Activated CD8-positive, alpha-beta T cell treated with anti-CD3 and anti-CD28 coated beads, Interleukin-2, amount 10 ng/mL, durations not matched to agents 7 days and 5 days (primary cell): ENCODE data around the gene MNT. TPM values are rescaled to one million over a fixed set of nuclear protein-coding genes. Genes with fewer than 3 reads are reported as not detected.

Experiments used
- ATAC-seq: fragments of 150-1000 bp; cut with Tn5 transposase; one replicate; pipeline ENCODE4 v1.10.0; 2021; ENCODE audit warnings: moderate library complexity
- CTCF ChIA-PET: fragments of 350-600 bp; sonication (Branson Sonifier 250); formaldehyde crosslinking; loops from one replicate; lab custom pipeline; 2021; ENCODE audit warnings: antibody characterized with exemption; lab: Charles Lee
- POLR2A ChIA-PET: fragments of 350-600 bp; sonication (Branson Sonifier 250); formaldehyde crosslinking; loops from one replicate; lab custom pipeline; 2021; ENCODE audit warnings: antibody characterized with exemption; lab: Charles Lee
- DNase-seq: peaks from one replicate; pipeline ENCODE4 v3.0.0-alpha.2; 2020
- H3K27ac Mint-ChIP-seq: one replicate; pipeline ENCODE4 v1.8.0; 2021; ENCODE audit warnings: mild to moderate bottlenecking, mixed read lengths
- H3K27me3 Mint-ChIP-seq: one replicate; pipeline ENCODE4 v1.8.0; 2021; ENCODE audit warnings: low read depth, mixed read lengths
- H3K36me3 Mint-ChIP-seq: one replicate; pipeline ENCODE4 v1.8.0; 2021; ENCODE audit warnings: low read depth, mixed read lengths
- H3K4me1 Mint-ChIP-seq: one replicate; pipeline ENCODE4 v1.8.0; 2021; ENCODE audit warnings: low read depth, mixed read lengths
- H3K4me3 Mint-ChIP-seq: one replicate; pipeline ENCODE4 v1.8.0; 2021; ENCODE audit warnings: mild to moderate bottlenecking, mixed read lengths
- H3K9me3 Mint-ChIP-seq: one replicate; pipeline ENCODE4 v1.8.0; 2022; ENCODE audit warnings: mixed read lengths; ENCODE audit not compliant: insufficient read depth
- total RNA-seq, 2 experiments: library from RNA; stranded (reverse); gene quantifications; one replicate each; pipeline ENCODE4 v1.2.3, GENCODE V29; 2021

MNT gene
- total RNA-seq, 2 experiments from 2014 or later = 24.1 to 24.2 TPM

DNA sequence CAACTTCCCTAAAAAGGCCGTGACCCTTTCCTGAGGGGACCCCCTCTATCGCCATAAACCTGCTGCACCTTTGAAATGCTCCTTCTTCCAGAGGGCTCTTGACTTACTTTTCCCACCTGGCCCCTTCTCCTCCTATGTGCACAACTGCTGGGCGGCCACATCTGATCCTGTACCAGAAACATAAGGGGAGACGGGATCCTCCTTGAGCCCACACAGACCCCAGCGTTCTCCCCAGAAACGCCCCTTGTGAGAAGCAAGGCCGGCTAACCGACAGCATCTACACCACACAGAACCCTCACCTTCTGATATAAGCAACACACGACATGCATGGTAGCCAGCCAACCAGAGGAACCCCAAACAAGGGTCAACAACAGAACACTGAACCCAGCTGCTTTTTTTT is 14.2 kb upstream of the MNT start:
- ChIA-PET CTCF (interaction anchor here (1.4 to 11.0 kb wide), 16 partner anchors 8 to 394 kb away, joined by 3 to 479 read pairs (median 12); partner anchors contain the start of genes HIC1 and MNT), POLR2A (interaction anchor here (2.0 to 2.5 kb wide), 2 partner anchors 23 to 33 kb away, joined by 8 to 30 read pairs; no protein-coding TSS in a partner anchor)
- DNase-seq = no peak
- Mint-ChIP-seq H3K4me1 (peaks cover 4% of the 10 kb centered on the region), H3K36me3 (peaks cover 7% of the 10 kb centered on the region), H3K27ac (no peak overlapping the region), H3K4me3 (no peak overlapping the region), H3K27me3 (no peaks in the 10 kb centered on the region), H3K9me3 (no peaks in the 10 kb centered on the region)
- no peak for ATAC-seq

DNA sequence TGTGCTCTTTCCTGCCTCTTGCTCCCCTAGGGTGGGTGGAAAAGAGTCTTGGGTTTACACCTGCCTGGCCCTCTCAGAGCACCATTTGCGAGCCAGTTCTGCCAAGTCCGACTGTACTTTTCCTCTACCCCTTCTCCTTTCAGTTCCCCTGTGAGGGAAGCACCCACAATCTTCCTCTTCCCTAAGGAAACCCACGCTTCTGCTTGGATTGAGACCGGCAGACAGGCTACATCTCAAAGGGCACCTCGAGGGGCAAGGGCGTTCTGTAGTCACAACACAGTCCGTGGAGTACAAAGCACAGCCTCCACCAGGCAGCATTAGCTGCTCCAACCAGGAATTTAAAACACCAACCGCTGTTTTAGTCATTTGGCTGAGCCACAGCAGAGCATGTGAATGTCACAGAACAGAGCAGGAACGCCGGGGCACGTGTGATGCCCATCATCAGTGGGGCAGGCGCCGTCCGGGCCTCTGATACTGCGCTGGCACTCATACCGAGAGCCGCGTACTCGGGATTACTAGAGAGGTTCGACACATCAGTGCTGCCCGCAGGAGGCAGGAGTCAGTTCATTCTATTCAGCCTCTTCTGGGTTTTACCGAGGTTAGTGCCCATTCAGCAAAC is 13.7 kb upstream of the MNT start:
- ATAC-seq = no peak
- H3K4me1 Mint-ChIP-seq = peaks cover 4% of the 10 kb centered on the region
- no peaks in the 10 kb centered on the region for H3K27me3 Mint-ChIP-seq
- H3K36me3 Mint-ChIP-seq = peaks cover 7% of the 10 kb centered on the region
- H3K4me3 Mint-ChIP-seq = no peak overlapping the region
- POLR2A ChIA-PET = interaction anchor here (0.7 kb wide), 1 partner anchor 1748 kb away, joined by 3 read pairs; no protein-coding TSS in a partner anchor
- no peak overlapping the region for H3K27ac Mint-ChIP-seq
- H3K9me3 Mint-ChIP-seq = no peaks in the 10 kb centered on the region
- CTCF ChIA-PET = interaction anchor here (4.6 to 11.0 kb wide), 2 partner anchors 14 to 33 kb away, joined by 63 to 479 read pairs; partner anchors contain the start of gene MNT
- no peak for DNase-seq

GRCh38 chr17:2412561-2413021 is 11.7 kb upstream of the MNT start:
- POLR2A ChIA-PET = interaction anchor here (1.7 kb wide), 1 partner anchor 29 kb away, joined by 4 read pairs; no protein-coding TSS in a partner anchor
- H3K4me1 Mint-ChIP-seq = peaks cover 4% of the 10 kb centered on the region
- H3K4me3 Mint-ChIP-seq = no peak overlapping the region
- ATAC-seq (no peak), DNase-seq (no peak)
- CTCF ChIA-PET = interaction anchor here (0.9 to 11.0 kb wide), 2 partner anchors 20 to 31 kb away, joined by 3 to 479 read pairs; no protein-coding TSS in a partner anchor
- no peaks in the 10 kb centered on the region for H3K36me3 Mint-ChIP-seq
- H3K27me3 Mint-ChIP-seq = no peaks in the 10 kb centered on the region
- no peaks in the 10 kb centered on the region for H3K9me3 Mint-ChIP-seq
- H3K27ac Mint-ChIP-seq = no peak overlapping the region

GRCh38 chr17:2410951-2411350 is 10.1 kb upstream of the MNT start:
- Mint-ChIP-seq H3K27ac (peak overlapping the region; percentile 12), H3K4me1 (peaks cover 1% of the 10 kb centered on the region), H3K9me3 (no peaks in the 10 kb centered on the region), H3K27me3 (no peaks in the 10 kb centered on the region), H3K36me3 (no peaks in the 10 kb centered on the region), H3K4me3 (no peak overlapping the region)
- DNase-seq (no peak), ATAC-seq (no peak)
- CTCF ChIA-PET = interaction anchor here (0.7 to 11.0 kb wide), 2 partner anchors 9 to 29 kb away, joined by 3 to 479 read pairs; no protein-coding TSS in a partner anchor
- POLR2A ChIA-PET = interaction anchor here (1.1 to 1.6 kb wide), 3 partner anchors 9 to 29 kb away, joined by 3 to 4 read pairs (median 3); no protein-coding TSS in a partner anchor

DNA sequence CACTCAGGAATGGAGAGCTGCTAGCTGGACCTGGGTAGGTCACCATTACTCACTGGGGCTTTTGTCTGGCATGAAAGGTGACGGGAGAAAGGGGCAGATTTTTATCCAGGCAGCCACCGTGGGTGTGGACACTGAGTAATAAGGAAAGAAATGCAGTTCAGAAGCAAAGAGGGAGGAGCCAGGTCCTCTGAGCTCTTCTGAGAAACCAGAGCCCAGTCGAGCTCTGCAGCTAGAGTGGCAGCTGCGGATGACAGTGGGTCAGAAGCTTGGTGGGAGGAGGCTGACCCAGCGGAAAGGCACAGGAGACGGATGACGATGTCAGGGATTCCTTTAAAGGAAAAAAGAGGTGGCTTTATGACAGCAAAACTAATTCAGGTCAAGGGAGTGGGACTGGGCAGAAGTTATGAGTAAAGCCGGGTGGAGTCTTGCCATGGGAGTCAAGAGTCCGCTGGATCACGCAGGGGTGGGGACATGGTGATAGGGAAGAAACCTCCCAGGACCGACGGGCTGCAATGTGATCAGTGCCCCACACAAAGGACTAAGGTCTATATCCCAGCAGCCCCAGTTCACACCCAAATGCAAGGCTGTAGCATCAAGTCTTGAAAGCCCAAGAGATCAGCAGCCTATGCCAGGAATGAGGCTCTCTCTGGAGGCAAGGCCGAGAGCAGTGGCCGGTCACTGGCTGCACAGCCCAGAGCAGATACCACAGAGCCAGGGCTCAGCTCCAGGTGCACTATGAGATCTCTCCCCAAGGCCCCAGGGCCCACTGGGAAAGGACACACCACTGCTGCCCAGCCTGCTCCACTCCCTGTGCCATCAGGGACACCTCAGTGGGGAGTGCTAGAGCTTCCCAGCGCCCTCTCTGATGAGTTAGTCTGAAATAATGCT is 6.3 kb upstream of the MNT start:
- no peaks in the 10 kb centered on the region for H3K36me3 Mint-ChIP-seq
- peaks cover 22% of the 10 kb centered on the region for H3K4me1 Mint-ChIP-seq
- ATAC-seq = no peak
- POLR2A ChIA-PET = interaction anchor here (1.1 kb wide), 1 partner anchor 13 kb away, joined by 3 read pairs; no protein-coding TSS in a partner anchor
- no peaks in the 10 kb centered on the region for H3K27me3 Mint-ChIP-seq
- H3K27ac Mint-ChIP-seq = peak overlapping the region; percentile 28
- CTCF ChIA-PET = interaction anchor here (2.3 to 10.7 kb wide), 2 partner anchors 9 to 25 kb away, joined by 24 to 112 read pairs; no protein-coding TSS in a partner anchor
- H3K4me3 Mint-ChIP-seq = no peak overlapping the region
- H3K9me3 Mint-ChIP-seq = no peaks in the 10 kb centered on the region
- no peak for DNase-seq

DNA sequence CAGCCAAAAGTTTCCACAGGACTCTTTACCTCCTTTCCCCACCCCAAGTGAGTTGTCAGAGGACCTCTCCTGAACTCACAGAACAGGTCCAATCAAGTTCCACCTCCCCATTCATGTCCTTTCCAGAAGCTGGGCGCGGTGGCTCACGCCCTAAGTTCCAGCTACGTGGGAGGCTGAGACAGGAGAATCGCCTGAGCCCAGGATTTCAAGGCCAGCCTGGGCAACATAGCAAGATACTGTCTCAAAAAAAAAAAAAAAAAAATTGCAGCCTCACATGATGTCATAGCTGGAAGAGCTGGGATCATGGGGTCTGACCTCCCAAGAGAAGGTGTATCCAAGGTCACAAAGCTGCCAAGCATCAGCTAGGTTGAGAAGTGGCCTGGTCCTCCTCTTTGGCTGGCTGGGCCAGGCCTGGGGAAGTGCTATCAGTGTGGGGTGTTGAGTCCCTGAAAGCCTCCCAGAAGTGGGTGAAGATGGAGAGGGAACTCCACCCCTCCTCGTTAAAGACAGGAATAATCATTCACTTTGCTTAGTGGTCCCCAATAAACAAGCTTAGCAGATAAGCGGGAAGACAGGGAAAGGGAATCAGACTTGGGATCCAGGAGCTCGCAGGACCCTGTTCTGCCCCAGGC is 5.5 kb upstream of the MNT start:
- no peak for ATAC-seq
- ChIA-PET POLR2A (interaction anchor here (1.1 kb wide), 1 partner anchor 13 kb away, joined by 3 read pairs; no protein-coding TSS in a partner anchor), CTCF (interaction anchor here (1.4 to 10.7 kb wide), 3 partner anchors 10 to 24 kb away, joined by 4 to 112 read pairs (median 24); no protein-coding TSS in a partner anchor)
- no peaks in the 10 kb centered on the region for H3K36me3 Mint-ChIP-seq
- H3K4me3 Mint-ChIP-seq = no peak overlapping the region
- H3K27me3 Mint-ChIP-seq = no peaks in the 10 kb centered on the region
- DNase-seq = no peak
- H3K9me3 Mint-ChIP-seq = no peaks in the 10 kb centered on the region
- no peak overlapping the region for H3K27ac Mint-ChIP-seq
- peaks cover 26% of the 10 kb centered on the region for H3K4me1 Mint-ChIP-seq

DNA sequence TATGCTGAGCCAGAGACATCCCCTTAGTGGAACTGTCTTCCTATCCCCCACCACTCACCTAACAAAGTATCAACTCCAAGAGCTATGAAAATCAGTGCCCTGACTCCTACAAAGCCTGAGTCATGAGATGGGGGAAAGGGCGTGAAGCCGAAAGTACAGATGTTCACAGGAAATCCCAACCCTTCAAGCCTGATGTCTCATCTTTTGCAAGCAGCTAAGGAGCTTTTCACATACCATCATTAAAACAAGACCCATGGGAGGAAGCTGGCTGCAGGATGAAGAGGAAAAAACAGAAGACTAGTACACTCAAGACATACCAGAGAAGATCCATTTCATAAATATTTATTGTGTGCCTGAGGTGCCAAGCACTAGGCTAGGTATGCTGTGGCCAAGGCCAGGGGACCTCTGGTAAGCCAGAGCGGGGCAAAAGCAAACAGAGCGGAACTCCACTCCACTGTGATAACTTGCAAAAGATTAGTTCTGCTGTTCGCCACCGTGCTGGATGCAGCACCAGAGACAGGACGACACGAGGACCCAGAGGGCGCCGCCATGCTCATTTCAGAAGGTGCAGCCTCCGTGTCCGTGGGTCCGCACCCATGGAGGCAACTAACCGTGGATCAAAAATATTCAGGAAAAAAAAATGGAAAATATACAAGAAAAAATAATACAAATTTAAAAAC is 4.5 kb upstream of the MNT start:
- Mint-ChIP-seq H3K36me3 (no peaks in the 10 kb centered on the region), H3K4me1 (peaks cover 26% of the 10 kb centered on the region), H3K9me3 (no peaks in the 10 kb centered on the region), H3K4me3 (no peak overlapping the region), H3K27ac (no peak overlapping the region), H3K27me3 (no peaks in the 10 kb centered on the region)
- DNase-seq = no peak
- CTCF ChIA-PET = interaction anchor here (1.4 to 10.7 kb wide), 3 partner anchors 11 to 23 kb away, joined by 4 to 112 read pairs (median 11); no protein-coding TSS in a partner anchor
- no peak for ATAC-seq
- POLR2A ChIA-PET = interaction anchor here (1.0 kb wide), 1 partner anchor 13 kb away, joined by 3 read pairs; no protein-coding TSS in a partner anchor

- Mint-ChIP-seq H3K36me3 (peaks cover 1% of the 10 kb centered on the region), H3K27ac (no peak overlapping the region), H3K27me3 (no peaks in the 10 kb centered on the region), H3K4me1 (peaks cover 42% of the 10 kb centered on the region), H3K9me3 (no peaks in the 10 kb centered on the region), H3K4me3 (peak overlapping the region; percentile 79)
- no peak for ATAC-seq
- CTCF ChIA-PET = interaction anchor here (0.9 to 10.7 kb wide), 5 partner anchors 11 to 335 kb away, joined by 3 to 112 read pairs (median 5); no protein-coding TSS in a partner anchor
- POLR2A ChIA-PET = interaction anchor here (2.8 kb wide), 1 partner anchor 11 kb away, joined by 25 read pairs; no protein-coding TSS in a partner anchor
- DNase-seq = no peak
Measured at GRCh38 chr17:2403044-2403443, 2.2 kb upstream of the MNT start.

DNA sequence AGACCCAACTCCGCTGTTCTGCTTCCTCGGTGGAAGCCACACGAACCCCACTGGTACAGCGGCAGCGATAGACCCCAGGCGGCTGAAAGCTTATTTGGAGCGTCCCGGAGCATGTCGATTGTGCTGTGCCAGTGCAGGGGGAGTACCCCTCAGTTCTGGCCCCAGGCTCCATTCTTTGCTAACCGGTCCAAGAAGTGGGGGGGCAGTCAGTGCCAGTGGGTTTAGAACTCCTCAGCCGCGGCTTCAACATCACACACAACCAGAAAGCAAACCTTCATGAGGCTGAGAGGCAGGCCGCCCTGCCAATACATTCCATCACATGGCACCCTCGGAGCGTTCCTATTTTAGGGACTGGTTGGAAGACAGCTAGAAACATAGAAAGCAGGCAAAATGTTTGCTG is 1.7 kb upstream of the MNT start:
- Mint-ChIP-seq H3K4me1 (peaks cover 47% of the 10 kb centered on the region), H3K4me3 (peak overlapping the region; percentile 79)
- DNase-seq = no peak

More for the DNA sequence above, 1.7 kb upstream of the MNT start:
- no peak for ATAC-seq
- H3K27ac Mint-ChIP-seq = peak overlapping the region; percentile 87
- H3K36me3 Mint-ChIP-seq = peaks cover 1% of the 10 kb centered on the region
- CTCF ChIA-PET = interaction anchor here (1.0 to 10.7 kb wide), 4 partner anchors 11 to 334 kb away, joined by 3 to 112 read pairs (median 34); no protein-coding TSS in a partner anchor
- POLR2A ChIA-PET = interaction anchor here (1.6 to 3.7 kb wide), 3 partner anchors 8 to 20 kb away, joined by 4 to 25 read pairs (median 21); no protein-coding TSS in a partner anchor
- H3K27me3 Mint-ChIP-seq = no peaks in the 10 kb centered on the region
- no peaks in the 10 kb centered on the region for H3K9me3 Mint-ChIP-seq
